HCT116 (cell line): ENCODE data around the gene SIK3. TPM values are rescaled to one million over a fixed set of nuclear protein-coding genes. Genes with fewer than 3 reads are reported as not detected.

ENCODE experiments used
- ATAC-seq: fragments of 200-7000 bp; cut with Tn5 transposase; 2 replicates; pipeline ENCODE4 v1.9.1; 2020; ENCODE audit warnings: mild to moderate bottlenecking, moderate library complexity
- BruUV-seq: library from RNA; stranded (reverse); fragments of 400-500 nt; replicated peaks from 2 replicates; lab custom pipeline; 2021; lab: Mats Ljungman, UMichigan
- CTCF ChIA-PET: fragments of 300-600 bp; sonication (Branson Sonifier 250); formaldehyde crosslinking; loops from one replicate; lab custom pipeline; 2021; ENCODE audit warnings: antibody characterized with exemption; lab: Charles Lee
- POLR2A ChIA-PET: fragments of 300-600, 350-600 bp; sonication (Branson Sonifier 250); formaldehyde crosslinking; loops from one replicate; lab custom pipeline; 2021; ENCODE audit warnings: antibody characterized with exemption; lab: Charles Lee
- RAD21 ChIA-PET, 2 experiments: fragments of 300-600 bp; sonication (Branson Sonifier 250); formaldehyde crosslinking; loops; one replicate each; lab custom pipeline; 2023; ENCODE audit warnings: low total read pairs in 2 of 2; ENCODE audit not compliant: uncharacterized antibody in 2 of 2, unreplicated experiment in 2 of 2, low non-redundant PET in 1 of 2; lab: Charles Lee
- DNase-seq: peaks from one replicate; pipeline ENCODE4 v3.0.0-alpha.2; 2010; ENCODE audit warnings: low read depth, low spot score
- H2AFZ ChIP-seq: fragments of 200-600 bp; shearing (Covaris generic), sonication (generic); 2 replicates; pipeline ENCODE4 v1.6.1; 2017; ENCODE audit warnings: low read depth, mixed run types, mixed read lengths, antibody characterized with exemption, low read length; ENCODE audit not compliant: poor library complexity, severe bottlenecking
- H3K27ac ChIP-seq: 2 replicates; pipeline ENCODE4 v1.5.1; 2012; ENCODE audit warnings: low read depth, low read length
- H3K27me3 ChIP-seq: fragments of 200-600 bp; sonication (generic); 2 replicates; pipeline ENCODE4 v1.6.1; 2016; ENCODE audit warnings: mixed run types, low read length, mixed read lengths; ENCODE audit not compliant: insufficient read depth
- H3K36me3 ChIP-seq, 2 experiments: fragments of 200-500 bp in 1 of 2; fragments of 200-600 bp in 1 of 2; sonication (Bioruptor generic) in 1 of 2; sonication (generic) in 1 of 2; 2 replicates each; pipeline versions ENCODE4 v1.5.1 to v1.6.1; 2014 to 2016; ENCODE audit warnings: low read length in 2 of 2, inconsistent platforms in 1 of 2, mixed read lengths in 1 of 2, mixed run types in 1 of 2; ENCODE audit not compliant: insufficient read depth in 2 of 2, control insufficient read depth in 1 of 2
- H3K4me1 ChIP-seq, 2 experiments: fragments of 200-600 bp in 1 of 2; sonication (generic) in 1 of 2; 2 replicates each; pipeline versions ENCODE4 v1.5.1 to v1.6.1; 2012 to 2017; ENCODE audit warnings: low read length in 2 of 2, inconsistent platforms in 1 of 2, mild to moderate bottlenecking in 1 of 2, mixed read lengths in 1 of 2, mixed run types in 1 of 2, moderate library complexity in 1 of 2; ENCODE audit not compliant: insufficient read depth in 2 of 2, control insufficient read depth in 1 of 2
- H3K4me2 ChIP-seq: fragments of 200-600 bp; sonication (generic); 2 replicates; pipeline ENCODE4 v1.6.1; 2017; ENCODE audit warnings: mixed run types, low read length, mixed read lengths
- H3K4me3 ChIP-seq, 2 experiments: fragments of 200-600 bp in 1 of 2; sonication (generic) in 1 of 2; replicated peaks in 1 of 2; 2 replicates each; pipeline ENCODE4 v1.5.1; 2011 to 2016; ENCODE audit warnings: low read length in 2 of 2, control low read depth in 1 of 2, low read depth in 1 of 2, mild to moderate bottlenecking in 1 of 2, mixed read lengths in 1 of 2, mixed run types in 1 of 2
- H3K79me2 ChIP-seq: fragments of 200-600 bp; sonication (generic); 2 replicates; pipeline ENCODE4 v1.6.1; 2017; ENCODE audit warnings: mild to moderate bottlenecking, mixed run types, low read length, moderate library complexity, mixed read lengths; ENCODE audit not compliant: insufficient read depth
- H3K9ac ChIP-seq: fragments of 200-600 bp; sonication (generic); 2 replicates; pipeline ENCODE4 v1.6.1; 2016; ENCODE audit warnings: low read length, mixed read lengths
- H3K9me2 ChIP-seq: fragments of 200-600 bp; sonication (generic), shearing (Covaris generic); 2 replicates; pipeline ENCODE4 v1.6.1; 2017; ENCODE audit warnings: mixed run types, mild to moderate bottlenecking, moderate library complexity; ENCODE audit not compliant: insufficient read depth
- H3K9me3 ChIP-seq, 2 experiments: fragments of 200-500 bp in 1 of 2; fragments of 200-600 bp in 1 of 2; sonication (Bioruptor generic) in 1 of 2; sonication (generic) in 1 of 2; 2 replicates each; pipeline ENCODE4 v1.6.1; 2014 to 2017; ENCODE audit warnings: low read length in 2 of 2, mixed read lengths in 2 of 2, inconsistent platforms in 1 of 2, low read depth in 1 of 2, mild to moderate bottlenecking in 1 of 2, mixed run types in 1 of 2, moderate library complexity in 1 of 2; ENCODE audit not compliant: control insufficient read depth in 1 of 2, insufficient read depth in 1 of 2
- H4K20me1 ChIP-seq: fragments of 200-600 bp; sonication (generic), shearing (Covaris generic); 2 replicates; pipeline ENCODE4 v1.6.1; 2017; ENCODE audit warnings: mixed run types, mild to moderate bottlenecking, moderate library complexity; ENCODE audit not compliant: insufficient read depth
- ATF3 ChIP-seq: IDR thresholded peaks from 2 replicates; pipeline ENCODE4 v1.6.1; 2012
- CEBPB ChIP-seq: IDR thresholded peaks from 2 replicates; pipeline ENCODE4 v1.6.1; 2012; ENCODE audit warnings: low read depth
- EGR1 ChIP-seq: IDR thresholded peaks from 2 replicates; pipeline ENCODE4 v1.6.1; 2012; ENCODE audit warnings: low read depth
- ELF1 ChIP-seq: IDR thresholded peaks from 2 replicates; pipeline ENCODE4 v1.6.1; 2012; ENCODE audit warnings: low read depth, borderline replicate concordance
- EZH2 ChIP-seq: fragments of 200-600 bp; sonication (generic); IDR thresholded peaks from 2 replicates; pipeline ENCODE4 v1.6.1; 2017; ENCODE audit warnings: antibody characterized with exemption, mixed run types
- EZH2phosphoT487 ChIP-seq: fragments of 200-600 bp; IDR thresholded peaks from 2 replicates; pipeline ENCODE4 v1.6.1; 2018; ENCODE audit warnings: antibody characterized with exemption, borderline replicate concordance
- FOSL1 ChIP-seq: IDR thresholded peaks from 2 replicates; pipeline ENCODE4 v1.6.1; 2012; ENCODE audit warnings: low read depth
- MAX ChIP-seq: IDR thresholded peaks from 2 replicates; pipeline ENCODE4 v1.6.1; 2012
- RAD21 ChIP-seq: IDR thresholded peaks from 2 replicates; pipeline ENCODE4 v1.6.1; 2012; ENCODE audit warnings: low read depth, mild to moderate bottlenecking
- TCF7L2 ChIP-seq: IDR thresholded peaks from 2 replicates; pipeline ENCODE4 v1.7.0; 2011; ENCODE audit warnings: borderline replicate concordance, inconsistent platforms; ENCODE audit not compliant: insufficient read depth, insufficient read length; ENCODE audit errors: extremely low read depth
- ZBTB33 ChIP-seq: IDR thresholded peaks from 2 replicates; pipeline ENCODE4 v1.6.1; 2011; ENCODE audit warnings: mild to moderate bottlenecking, low read length, moderate library complexity; ENCODE audit not compliant: insufficient replicate concordance; ENCODE audit errors: extremely low read depth
- ZFX ChIP-seq: fragments of 450-650 bp; IDR thresholded peaks from 2 replicates; pipeline ENCODE4 v1.6.1; 2017
- intact Hi-C: fragments of 100-400 bp; cut with micrococcal nuclease; formaldehyde crosslinking; loops from 2 replicates; pipeline ENCODE4 v1.10.0; 2022
- total RNA-seq: library from RNA; stranded (reverse); gene quantifications from one replicate; pipeline ENCODE4 v1.2.1, GENCODE V29; 2021; ENCODE audit not compliant: unreplicated experiment

The SIK3 gene
- total RNA-seq, 1 experiment from 2014 or later = 21.0 TPM

GRCh38 chr11:116853461-116854073, 244.7 kb downstream of the SIK3 start (continued):
- no peak for TF ChIP-seq EZH2phosphoT487
- TF ChIP-seq TCF7L2 = no peak

- no peaks in the 10 kb centered on the region for H3K9me2 ChIP-seq
- no peak overlapping the region for H3K27ac ChIP-seq
- POLR2A ChIA-PET = no interaction called here
- RAD21 ChIA-PET = no interaction called here
- no peak overlapping the region for H3K4me3 ChIP-seq
- H3K9ac ChIP-seq = no peak overlapping the region
- H3K4me1 ChIP-seq = peaks cover 0 to 21% of the 10 kb centered on the region in 2 experiments; a peak in 2 of 4 replicates
- H4K20me1 ChIP-seq = no peaks in the 10 kb centered on the region
- no peak overlapping the region for H2AFZ ChIP-seq
- no peaks in the 10 kb centered on the region for H3K9me3 ChIP-seq
- DNase-seq (no peak), ATAC-seq (no peak)
- intact Hi-C loops = no loop called here
- no peak for TF ChIP-seq TCF7L2
- no peaks in the 10 kb centered on the region for H3K79me2 ChIP-seq
- BruUV-seq = no TSS peak
- H3K36me3 ChIP-seq = peaks cover 0 to 5% of the 10 kb centered on the region in 2 experiments; a peak in 1 of 4 replicates
- CTCF ChIA-PET = no interaction called here
- H3K27me3 ChIP-seq = no peaks in the 10 kb centered on the region
- H3K4me2 ChIP-seq = no peak overlapping the region
These were observed 245.8 kb downstream of the SIK3 start for GRCh38 chr11:116852261-116853031.

- ATAC-seq (no peak), DNase-seq (no peak)
- Histone ChIP-seq H4K20me1 (no peaks in the 10 kb centered on the region), H3K4me2 (no peak overlapping the region), H3K9me2 (no peaks in the 10 kb centered on the region), H3K4me1 (peaks cover 0 to 21% of the 10 kb centered on the region in 2 experiments; a peak in 2 of 4 replicates), H2AFZ (no peak overlapping the region), H3K36me3 (peaks cover 3 to 13% of the 10 kb centered on the region in 2 experiments; a peak in 2 of 4 replicates), H3K4me3 (no peak overlapping the region), H3K9me3 (no peaks in the 10 kb centered on the region), H3K27ac (no peak overlapping the region), H3K79me2 (no peaks in the 10 kb centered on the region), H3K9ac (no peak overlapping the region), H3K27me3 (no peaks in the 10 kb centered on the region)
- intact Hi-C loops = no loop called here
- ChIA-PET RAD21 (no interaction called here), CTCF (interaction anchor here (1.4 kb wide), 1 partner anchor 16 kb away, joined by 3 read pairs; no protein-coding TSS in a partner anchor), POLR2A (no interaction called here)
- no TSS peak for BruUV-seq
- TF ChIP-seq EGR1 (no peak), CEBPB (no peak), FOSL1 (no peak), EZH2phosphoT487 (no peak), ELF1 (no peak), ZBTB33 (no peak), EZH2 (no peak), ATF3 (no peak), RAD21 (no peak), ZFX (no peak), MAX (no peak)
These were observed 246.6 kb downstream of the SIK3 start for GRCh38 chr11:116851626-116852025.
